ENCODE results near the gene PHLDA2.

PHLDA2 gene

GRCh38 chr11:2928605-2929530 lies at the start of gene PHLDA2:
PHLDA2 (minus strand) TSS chr11:2929420; CDS start chr11:2929364, 56 bp downstream.
- DNase-seq, result no peak

GRCh38 chr11:2977113-2977512 lies 47.9 kb upstream of the PHLDA2 start:
- no peak for DNase-seq

DNA sequence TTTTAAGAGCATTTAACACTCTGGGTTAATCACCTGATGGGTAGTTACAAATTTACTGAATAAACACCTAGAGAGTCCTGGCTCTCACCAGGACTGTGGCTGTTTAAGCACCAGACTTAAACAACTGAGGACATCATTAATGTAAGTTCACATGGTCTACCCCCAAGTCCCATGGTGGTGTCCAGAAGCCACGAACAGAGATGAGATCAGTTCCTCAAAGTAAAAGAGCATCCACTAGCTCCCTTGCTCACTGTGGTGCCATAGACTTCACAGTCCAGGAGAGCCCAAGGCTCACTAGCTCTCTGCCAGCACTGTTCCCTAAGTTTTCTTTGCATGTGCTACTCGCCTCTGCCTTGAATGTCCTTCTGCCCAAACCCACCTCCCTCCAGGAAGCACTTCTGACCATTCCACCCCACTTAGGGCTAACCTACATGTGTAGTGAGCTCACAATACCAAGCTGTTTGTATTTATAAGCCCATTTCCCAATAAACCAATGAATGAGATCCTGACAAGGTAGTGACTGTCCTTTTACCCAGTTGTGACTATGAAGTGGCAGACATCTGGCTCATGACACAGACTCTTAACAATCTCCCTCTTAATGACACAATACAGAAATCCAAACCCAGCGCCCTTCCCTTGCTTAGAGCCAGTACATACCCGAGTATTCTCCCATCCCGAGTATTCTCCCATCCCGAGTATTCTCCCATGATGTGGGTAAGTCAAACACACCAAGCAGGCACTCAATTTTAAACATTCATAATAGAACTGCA lies 47.3 kb upstream of the PHLDA2 start:
- DNase-seq, result no peak

DNA sequence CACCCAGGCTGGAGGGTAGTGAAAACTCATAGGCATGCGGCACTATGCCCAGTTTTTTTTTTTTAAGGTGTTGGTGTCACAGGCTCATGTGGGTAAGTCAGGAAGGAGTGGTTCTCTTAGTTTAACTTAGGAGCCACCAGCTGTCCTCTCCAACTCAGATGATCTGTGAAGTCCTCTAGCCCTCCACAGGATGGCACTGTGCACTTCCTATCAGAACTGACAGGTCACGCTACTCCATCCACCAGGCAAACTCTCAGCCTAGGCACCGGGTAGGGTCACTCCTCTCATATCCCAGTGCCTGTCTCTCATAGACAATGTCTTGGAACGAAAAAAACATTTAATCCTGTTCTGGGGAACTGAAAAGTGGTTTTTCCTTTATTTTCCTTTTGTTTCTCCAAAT lies 46.4 kb upstream of the PHLDA2 start:
- DNase-seq, result peak in 6 of 14 donors; percentile 9 to 41 (median 16)

- no peak for DNase-seq
Observed at GRCh38 chr11:2974272-2974671, 45.1 kb upstream of the PHLDA2 start.

DNA sequence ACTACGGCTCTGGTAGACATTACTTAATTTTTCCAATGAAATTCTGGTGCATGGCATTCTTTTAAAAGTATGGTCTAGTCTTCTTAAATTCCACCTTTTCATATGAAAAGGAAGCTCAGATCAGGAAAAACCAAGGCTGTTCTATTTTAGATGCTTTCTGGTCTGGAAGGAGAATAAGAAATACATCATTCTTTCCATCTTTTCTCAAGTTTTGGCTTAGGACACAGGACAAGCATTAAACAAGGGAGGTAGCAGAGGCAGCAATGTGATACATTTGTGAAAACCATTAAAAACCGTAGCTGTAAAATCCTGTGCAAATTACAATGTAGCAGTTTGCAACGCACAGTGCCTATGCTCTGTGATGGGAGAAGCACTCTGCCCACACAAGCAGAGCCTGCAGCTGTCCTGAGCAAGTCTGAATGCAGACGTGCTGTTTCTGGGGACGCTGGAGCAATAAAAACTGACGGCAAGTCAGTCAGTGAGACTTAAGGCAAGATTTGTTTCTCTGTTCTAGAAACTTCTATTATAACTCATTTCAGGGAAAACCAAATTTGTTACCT lies 39.2 kb upstream of the PHLDA2 start:
- no peak for DNase-seq

GRCh38 chr11:2964782-2965181 lies 35.6 kb upstream of the PHLDA2 start:
- no peak for DNase-seq

DNA sequence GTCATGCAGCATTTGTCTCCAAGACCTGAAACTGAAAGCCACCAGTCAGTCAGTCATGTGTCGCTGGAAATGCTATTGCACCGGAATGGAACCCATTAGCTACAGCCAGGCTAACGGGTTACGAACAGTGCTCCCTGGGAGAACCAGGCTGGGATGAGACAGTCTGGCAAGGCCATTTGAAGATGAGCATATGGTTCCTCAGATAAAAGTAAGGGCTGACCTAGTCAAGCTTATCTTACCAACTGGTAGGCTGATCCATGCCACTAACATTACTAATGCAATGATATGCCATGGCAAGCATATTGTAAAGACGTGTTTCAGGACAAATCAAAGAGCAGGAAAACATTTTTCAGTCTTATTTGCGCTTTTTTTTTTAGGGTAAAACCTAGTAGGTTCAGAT lies 34.5 kb upstream of the PHLDA2 start:
- no peak for DNase-seq

DNA sequence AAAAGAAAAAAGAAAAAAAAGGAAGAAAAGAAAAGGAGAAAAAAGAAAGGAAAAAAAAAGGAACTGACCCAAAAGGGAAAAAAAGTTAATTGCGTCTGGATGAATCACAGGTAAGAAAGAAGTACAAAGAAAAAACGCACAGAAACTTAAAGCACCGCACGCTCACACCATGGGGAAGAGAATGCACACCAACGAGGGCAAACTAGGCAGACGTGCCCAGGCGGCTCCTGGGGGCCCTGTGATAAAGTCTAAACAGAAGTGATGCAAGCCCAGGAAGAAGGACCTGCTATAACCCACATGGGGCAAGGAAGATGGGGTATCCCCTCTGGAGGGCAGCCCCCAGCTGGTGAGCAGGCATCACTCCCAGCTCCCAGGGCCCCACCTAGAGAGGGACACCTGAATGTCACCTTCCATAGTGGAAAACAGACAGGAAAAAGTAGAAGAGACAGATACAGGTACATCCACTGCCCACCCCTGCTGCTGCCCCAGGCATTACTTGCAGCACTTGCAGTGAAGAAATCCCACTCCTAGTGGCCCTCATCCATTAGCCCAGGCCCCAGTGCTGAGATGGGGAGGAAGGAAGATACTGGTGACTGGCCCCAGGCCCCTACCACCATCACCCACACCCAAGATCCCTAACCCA lies 34.0 kb upstream of the PHLDA2 start:
- no peak for DNase-seq

- no peak for DNase-seq
Observed at GRCh38 chr11:2961080-2961479, 31.9 kb upstream of the PHLDA2 start.

DNA sequence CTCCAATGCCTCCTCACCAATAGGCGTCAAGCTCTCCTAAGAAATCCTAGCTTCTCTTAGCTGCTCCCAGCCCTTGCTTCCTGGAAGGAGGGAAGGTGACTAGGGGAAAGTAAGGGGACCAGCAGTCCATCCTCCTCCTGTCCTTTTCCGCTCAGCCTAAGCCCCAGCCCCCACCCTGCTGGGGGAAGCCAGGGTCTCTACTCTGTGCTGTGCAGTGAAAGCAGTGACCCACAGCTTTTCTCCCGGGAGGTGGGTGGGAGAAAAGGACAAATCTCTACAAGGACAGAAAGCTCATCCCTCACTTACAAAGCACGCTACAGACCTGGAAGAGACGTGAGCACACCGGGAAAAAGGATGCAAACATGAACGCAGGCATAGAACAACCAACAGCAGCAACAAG lies 30.9 kb upstream of the PHLDA2 start:
- no peak for DNase-seq

DNA sequence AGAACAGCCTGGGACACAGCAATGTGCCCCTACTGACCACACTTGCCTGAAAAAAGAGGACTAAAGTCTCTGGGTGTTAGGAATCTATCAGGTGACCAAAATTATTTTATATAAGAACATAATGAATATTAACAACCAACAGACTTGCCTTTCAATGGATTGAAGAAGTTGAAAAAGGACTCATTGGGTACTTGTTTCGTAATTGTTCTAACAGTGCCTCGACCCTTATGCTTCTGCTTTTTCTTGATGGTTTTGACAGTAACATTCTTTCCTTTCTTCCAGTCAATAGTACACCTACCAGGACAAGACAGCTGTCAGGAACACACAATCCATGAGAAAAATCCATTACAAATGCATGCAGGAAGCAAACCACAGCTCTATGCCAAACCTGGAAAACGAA lies 29.0 kb upstream of the PHLDA2 start:
- DNase-seq, result no peak

DNA sequence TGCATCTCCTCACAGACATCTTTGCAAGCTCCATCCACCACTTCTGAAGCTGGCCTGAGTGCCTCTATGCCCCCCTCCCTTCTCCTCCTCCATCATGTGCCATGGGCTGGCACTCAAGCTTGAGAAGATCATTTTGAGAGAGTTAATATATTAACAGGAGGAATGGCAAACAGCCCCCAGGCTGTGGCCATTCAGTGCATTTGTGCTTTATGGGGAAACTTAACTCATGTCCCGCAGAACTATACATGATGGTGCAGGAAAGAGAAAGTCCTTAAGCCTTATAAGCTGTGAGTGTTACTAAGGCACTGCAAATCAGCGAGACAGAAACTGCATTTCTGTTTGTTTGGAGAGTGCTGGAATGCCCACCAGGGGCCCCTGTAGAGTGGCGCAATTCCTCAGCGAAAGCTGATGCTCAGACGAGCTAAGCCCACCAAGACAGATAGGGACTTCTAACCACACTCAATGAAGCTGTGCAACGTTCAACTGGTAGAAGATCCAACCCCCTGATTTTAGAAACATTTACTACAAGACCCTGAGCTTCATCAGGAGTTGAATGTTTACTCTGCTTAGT lies 26.8 kb upstream of the PHLDA2 start:
- DNase-seq, result no peak

DNA sequence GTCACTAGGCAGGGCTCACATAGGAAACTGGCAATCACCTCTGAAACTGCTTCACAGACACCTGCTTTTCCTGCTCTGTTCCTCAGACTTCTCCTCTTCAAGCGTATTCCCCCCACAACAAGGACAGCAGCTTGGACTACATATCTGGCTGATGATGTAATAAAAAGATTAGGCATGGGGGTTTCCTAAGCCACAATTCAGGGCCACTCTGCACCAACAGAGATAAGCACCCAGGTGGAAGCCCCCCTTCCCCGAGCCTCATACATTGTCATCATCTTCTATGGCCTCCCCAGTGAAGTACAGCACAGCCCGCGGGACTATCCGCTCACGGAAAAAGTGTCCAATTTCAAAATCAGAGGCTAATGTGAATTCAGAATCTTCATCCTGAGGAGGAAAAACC lies 25.0 kb upstream of the PHLDA2 start:
- DNase-seq, result no peak

- DNase-seq, result no peak
Observed at GRCh38 chr11:2952290-2952689, 23.1 kb upstream of the PHLDA2 start.

DNA sequence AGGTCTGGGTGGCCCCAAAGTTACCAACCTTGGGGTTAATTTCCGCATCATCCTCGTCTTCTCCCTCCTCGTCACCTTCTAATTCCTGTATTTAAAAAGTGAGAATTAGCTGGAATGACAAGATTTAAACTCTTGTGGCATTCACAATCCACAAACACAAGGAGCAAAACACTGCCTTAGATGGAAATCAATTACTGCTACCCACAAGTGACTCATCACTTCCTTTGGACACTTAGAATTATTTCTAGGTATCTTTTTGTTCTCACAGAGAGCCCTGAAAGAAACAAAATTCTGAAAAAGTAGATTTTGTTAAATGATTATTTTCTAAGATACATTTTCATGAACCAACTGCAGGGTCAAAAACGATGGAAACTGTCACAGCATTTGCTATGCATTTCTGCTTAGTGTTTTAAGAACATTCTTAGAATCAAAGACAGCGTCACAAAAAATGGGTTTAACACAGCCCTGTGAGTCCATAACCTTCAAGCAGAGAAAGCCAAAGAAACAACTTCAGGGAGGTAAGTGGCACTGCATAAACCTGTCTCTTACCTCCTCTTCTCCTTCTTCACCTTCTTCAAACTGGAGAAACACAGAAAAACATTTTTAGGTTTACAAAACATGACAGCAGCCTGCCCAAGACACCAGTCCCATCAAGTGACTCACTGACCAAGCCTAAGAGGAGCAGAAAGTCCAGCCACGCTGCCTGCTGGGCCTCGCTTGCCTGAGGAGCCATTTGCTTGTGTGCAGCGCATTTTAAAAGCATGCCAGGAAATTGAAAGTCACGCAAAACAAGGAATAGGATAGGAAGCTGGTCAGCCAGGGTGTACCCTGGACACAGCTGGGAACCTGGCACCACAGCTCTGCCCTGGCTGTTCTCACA lies 22.3 kb upstream of the PHLDA2 start:
- DNase-seq, result no peak

- no peak for DNase-seq
Observed at GRCh38 chr11:2950825-2951224, 21.6 kb upstream of the PHLDA2 start.

DNA sequence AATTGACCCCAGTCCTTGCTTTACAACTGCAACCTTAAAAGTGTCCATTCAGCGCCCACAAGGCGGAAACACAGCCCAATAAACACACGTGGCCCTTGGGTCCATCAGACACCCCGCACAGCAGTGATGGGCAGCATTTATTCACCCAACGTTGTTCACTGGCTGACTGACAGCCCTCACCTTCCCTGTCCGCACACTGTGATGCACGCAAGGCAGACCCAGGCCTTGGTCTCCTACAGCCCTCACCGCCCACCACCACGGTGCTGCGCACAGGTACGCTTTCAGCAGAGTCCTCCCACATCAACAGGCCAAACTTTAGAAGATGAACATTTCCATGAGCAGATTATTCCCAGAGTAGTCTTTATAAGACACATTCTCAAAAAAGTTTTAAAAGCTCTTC lies 20.7 kb upstream of the PHLDA2 start:
- DNase-seq, result no peak

DNA sequence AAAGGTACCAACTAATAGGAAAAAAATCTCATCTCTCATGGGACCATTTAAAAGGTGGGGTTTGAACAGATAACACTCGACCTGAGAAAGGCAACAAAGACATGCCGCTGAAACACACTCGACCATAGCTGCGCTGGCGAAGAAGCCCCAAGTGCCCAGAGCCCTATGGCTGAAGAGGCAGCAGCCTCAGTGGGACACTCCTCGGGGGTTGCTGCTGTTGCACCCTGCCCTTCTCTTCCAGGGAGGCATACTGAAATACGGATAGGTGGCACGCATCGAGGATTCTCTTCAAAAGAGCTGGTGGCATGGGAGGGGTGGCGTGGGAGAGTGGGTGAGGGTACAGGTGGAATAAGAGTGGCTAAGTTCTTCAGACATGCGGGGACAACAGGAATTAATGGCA lies 18.5 kb upstream of the PHLDA2 start:
- no peak for DNase-seq

DNA sequence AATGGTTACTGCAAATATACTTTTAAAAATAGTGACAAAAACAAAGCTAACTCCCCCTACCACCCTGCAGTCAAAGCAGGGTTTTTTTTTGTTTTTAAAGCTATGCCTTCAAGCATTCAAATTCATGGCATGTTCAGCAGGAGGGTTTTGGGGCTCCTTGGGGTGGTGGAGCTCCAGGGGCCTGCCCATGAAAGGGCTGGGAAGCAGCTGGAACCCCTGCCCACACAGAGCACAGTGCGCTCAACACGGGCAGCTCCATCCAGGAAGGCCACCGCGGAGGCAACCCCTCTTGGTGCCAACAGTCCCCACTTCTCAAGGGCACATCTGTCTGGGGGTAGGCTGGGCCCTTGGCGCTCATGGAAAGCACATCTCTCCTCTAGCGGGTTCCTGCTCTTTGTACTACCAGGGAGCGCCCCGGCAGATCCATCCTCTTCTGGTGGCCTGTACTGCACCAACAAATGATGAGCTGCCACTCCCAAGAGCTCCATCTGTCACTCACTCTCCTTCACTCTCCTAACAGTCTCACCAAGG lies 16.6 kb upstream of the PHLDA2 start:
- no peak for DNase-seq

Data from C1 segment of cervical spinal cord (tissue), 14 donors.